Stimulated activated CD8-positive, alpha-beta memory T cell treated with anti-CD3 and anti-CD28 coated beads, Interleukin-15, amount 100 ng/mL, for 24 hours (primary cell): ENCODE results near the gene MYO1D.
A peak's percentile ranks its signal among the peaks of the same experiment; 100 is the strongest.
"Not testable (repeated sequence)": the region's sequence is repeated elsewhere in the genome, so short reads cannot be mapped to it uniquely, and the experiment has no call there.

ENCODE experiments used
- DNase-seq: peaks from one replicate; pipeline ENCODE4 v3.0.0-alpha.2; 2020; ENCODE audit warnings: low read depth

The MYO1D gene

DNA sequence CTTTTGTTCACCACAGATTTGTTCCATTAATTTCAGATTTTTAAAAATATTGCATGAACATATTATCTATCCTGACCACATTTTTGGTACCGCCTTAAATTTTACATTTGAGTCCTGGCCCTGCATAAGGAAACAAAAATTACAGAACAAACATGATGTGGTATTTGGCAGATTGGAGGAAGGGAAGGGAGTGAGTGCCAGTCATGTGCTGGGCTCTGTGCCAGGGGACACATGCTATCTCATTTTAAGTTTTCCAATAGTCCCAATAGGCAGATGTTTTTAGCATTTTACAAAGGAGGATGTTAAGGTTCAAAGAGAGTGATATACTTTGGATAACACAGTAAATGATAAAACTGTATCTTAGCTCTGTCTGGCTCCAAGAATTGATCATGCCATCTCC lies 205.0 kb downstream of the MYO1D start:
- no peak for DNase-seq

DNA sequence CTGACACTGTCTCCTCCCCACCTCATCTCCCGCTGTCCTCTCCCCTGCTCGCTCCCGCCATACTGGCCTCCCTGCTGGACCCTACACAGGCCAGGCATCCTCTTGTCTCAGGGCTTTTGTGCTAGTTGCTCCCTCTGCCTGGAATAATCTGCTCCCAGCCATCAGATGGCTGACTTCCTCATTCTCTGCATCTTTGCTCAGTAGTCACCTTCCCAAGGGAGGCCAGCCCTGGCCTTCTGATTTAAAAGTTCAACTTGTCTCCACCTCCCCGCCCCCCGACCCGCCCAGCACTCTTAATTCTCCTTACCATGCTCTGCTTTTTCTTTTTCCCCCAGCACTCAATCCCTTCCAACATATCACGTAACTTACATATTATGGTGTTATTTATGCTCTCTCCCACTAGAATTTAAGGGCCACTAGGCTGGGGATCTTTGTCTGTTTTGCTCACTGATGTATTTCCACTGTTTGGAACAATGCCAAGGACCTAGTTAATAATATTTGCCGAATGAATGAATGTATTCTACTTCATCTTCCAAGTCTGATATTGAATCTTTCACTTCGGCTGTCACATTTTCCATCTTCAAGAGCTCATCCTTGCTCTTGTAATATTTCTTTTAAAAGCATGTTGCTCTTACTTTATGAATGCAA lies 211.9 kb downstream of the MYO1D start:
- DNase-seq, result no peak

DNA sequence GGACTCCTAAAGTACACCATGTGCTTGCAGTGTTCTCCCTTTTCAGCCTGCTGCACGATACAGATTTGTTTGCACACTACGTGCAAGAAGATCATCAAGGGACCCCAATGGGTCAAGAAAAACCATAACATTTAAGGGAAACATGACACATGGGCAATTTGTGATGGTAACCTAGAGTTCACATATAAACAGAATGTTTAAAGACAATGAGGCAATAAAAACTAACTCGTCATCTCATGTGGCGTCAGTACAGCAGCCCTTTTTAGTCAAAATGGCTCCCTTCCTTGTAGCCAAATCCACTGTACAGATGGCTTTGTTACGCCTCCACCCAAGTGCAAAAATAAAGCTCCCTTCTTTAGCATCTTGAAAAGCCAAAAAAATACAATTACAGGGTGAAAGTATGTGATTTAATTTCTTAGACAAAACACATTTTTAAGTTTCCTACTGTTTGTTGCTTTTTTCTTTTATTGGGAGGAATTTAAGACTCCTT lies 216.4 kb downstream of the MYO1D start:
- no peak for DNase-seq

DNA sequence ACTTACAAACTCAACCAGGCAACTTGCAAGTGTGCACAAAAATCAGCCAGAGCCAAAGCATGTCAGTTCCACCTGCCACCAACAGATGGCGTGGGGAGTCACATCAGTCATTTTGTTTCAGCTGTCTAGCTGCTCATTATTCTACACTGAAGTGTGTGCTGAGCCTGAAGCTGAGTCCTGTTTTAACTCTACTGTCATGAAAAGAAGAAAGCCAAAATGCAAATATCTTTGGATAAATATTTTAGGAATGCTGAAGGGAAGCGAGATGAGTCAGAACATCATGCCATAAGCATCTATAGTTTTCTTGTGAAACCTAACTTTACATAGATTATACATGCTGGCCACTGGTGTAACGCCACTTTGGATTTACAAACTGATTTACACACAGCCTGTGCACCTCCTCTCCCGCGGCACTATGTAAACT lies 217.5 kb downstream of the MYO1D start:
- DNase-seq, result peak; percentile 37

- DNase-seq, result no peak
These were observed 218.2 kb downstream of the MYO1D start for GRCh38 chr17:32658470-32659418.

- no peak for DNase-seq
These were observed 220.0 kb downstream of the MYO1D start for GRCh38 chr17:32656886-32657285.

DNA sequence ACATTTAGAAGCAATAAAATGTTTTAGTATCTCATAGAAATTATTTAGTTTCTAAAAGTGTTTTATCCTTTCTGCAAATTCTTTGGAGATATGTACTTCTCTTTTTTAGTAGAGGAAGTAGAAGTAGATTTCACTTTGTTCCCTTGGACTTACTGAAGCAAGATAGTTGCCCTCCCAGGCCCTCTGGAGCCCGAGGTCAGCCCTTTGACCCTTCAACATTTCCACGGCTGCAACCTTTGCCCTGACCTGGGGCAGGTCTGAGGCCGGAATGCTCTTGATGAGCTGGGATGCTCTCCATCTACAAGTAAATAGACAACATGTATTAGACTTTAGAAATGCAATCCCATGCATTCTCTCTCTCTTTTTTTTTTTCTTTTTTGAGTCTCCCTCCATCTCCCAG lies 222.6 kb downstream of the MYO1D start:
- no peak for DNase-seq

DNA sequence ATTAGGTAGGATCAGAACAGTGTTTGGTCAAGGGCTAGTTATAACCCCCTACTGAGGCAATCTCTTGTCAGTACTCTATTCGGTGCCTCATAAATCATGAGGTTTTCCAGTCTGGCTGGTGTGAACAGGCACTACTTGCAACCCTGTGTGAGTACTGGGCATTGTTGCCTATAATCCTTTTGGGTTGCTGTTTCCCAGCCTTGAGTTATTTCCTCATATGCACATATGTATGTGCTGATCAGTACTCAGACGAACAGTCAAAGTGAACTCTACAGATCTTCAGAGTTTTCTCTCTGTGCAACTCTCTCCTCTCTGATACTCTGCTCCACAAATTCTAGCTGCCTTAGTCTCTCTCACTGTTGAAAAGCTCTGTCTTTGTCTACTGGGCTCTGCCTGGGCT lies 225.8 kb downstream of the MYO1D start:
- DNase-seq, result no peak

GRCh38 chr17:32648450-32648849 lies 228.5 kb downstream of the MYO1D start:
- DNase-seq, result no peak

- no peak for DNase-seq
These were observed 230.0 kb downstream of the MYO1D start for GRCh38 chr17:32646941-32647340.

- not testable (repeated sequence) for DNase-seq
These were observed 235.4 kb downstream of the MYO1D start for GRCh38 chr17:32641514-32641913.

- DNase-seq, result no peak
These were observed 240.2 kb downstream of the MYO1D start for GRCh38 chr17:32636598-32637218.

DNA sequence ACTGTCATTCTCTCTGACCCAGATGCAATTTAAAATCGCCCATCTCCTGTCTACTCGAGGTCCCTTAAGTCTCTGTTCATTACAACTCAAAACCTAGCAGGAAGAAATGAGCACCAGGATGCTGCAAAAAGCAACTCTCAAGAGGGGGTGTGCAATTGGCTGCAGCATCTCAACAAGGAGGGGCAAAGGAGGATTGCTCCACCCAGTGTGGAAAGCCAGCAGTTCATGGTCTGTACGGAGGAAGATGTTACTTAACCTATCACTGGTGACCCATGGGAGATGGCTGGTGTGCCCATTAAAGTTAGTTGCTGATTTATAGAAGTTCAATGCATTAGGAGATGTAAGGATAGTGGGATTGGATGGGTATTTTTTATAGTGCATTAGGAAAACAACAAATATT lies 242.8 kb downstream of the MYO1D start:
- DNase-seq, result no peak

- DNase-seq, result no peak
These were observed 245.4 kb downstream of the MYO1D start for GRCh38 chr17:32631341-32632096.

- no peak for DNase-seq
These were observed 247.2 kb downstream of the MYO1D start for GRCh38 chr17:32629563-32630190.

DNA sequence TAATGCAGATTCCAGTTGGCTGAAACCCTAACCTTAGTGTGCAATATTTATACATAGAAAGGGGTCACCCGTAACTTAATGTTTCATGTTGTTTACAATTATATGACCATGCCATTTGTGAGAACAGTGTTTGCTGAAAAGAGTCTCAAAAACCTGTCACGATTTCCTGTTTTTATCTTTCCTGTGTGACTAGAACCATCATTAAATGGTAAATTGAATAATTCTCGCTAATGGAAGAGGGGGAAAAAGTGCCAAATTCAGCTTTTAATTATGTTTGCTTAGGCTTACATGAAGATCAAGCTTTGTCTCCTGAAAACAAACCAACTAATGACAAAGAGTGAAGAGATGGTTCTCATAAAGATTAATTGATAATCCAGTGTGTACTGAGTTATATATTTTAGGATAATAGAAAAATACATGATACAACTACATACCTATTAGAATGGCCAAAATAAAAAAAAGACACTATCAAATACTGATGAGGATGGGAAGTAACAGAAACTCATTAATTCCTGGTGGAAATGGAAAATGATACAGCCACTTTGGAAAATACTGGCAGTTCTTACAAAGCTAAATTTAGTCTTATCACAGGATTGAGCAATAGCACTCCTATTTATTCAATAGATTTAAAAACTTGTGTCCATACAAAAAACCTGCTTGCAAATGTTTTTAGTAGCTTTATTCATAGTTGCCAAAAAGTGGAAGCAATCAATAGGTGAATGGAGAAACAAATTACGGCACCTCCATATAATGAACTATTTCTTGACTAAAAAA lies 248.5 kb downstream of the MYO1D start:
- DNase-seq, result no peak

DNA sequence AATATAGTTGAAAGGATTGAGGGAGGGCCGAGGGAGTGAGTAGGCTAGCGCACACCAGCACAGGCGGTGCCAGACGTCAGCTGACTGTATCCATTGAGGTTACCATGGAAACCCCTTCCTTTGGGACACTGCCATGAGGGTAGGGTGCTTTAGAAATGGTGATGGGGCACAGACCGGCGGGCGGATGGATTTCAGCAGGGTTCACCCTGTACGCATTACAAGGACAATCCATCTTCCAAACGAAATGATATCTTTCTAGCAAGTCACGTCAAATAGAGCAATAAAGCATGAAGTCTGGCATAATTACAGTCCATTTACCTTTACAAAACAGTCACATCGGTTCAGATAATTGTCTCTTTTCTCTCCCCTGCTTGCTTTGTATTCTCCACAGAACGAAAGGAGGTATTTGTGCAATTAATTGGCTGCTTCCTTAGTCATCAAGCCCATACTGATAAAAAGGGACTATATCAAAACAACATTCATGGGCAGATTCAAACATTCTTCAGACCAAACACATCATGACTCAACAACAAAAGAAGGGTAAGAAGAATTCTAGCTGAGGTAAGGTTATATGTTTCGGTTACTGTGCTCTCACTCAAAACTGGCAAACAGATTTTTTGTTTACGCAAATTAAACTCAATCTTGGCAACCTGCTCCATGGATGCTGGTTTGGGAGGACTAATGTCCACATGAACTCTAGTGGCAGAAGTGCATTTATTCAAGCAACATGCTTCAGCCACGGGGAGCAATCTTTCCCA lies 249.5 kb downstream of the MYO1D start:
- no peak for DNase-seq

GRCh38 chr17:32626379-32626791 lies 250.5 kb downstream of the MYO1D start:
- DNase-seq, result no peak

- DNase-seq, result no peak
These were observed 251.0 kb downstream of the MYO1D start for GRCh38 chr17:32625971-32626370.

- no peak for DNase-seq
These were observed 253.7 kb downstream of the MYO1D start for GRCh38 chr17:32623196-32623595.
